Stomach (tissue), 9 donors: ENCODE data around the gene PDE4C. TPM values are rescaled to one million over a fixed set of nuclear protein-coding genes. Genes with fewer than 3 reads are reported as not detected.

Experiments used
- DNase-seq, 2 donors: peaks; one replicate each; pipeline versions ENCODE4 v3.0.0 to v3.0.0-alpha.2; 2013 to 2019
- H3K27ac ChIP-seq, 5 donors: fragments of 200-600 bp in 4 of 5; sonication (generic) in 4 of 5; one replicate each; pipeline ENCODE4 v1.5.1; 2013 to 2019; ENCODE audit warnings: mild to moderate bottlenecking in 1 of 5, moderate library complexity in 1 of 5
- H3K27me3 ChIP-seq, 3 donors: fragments of 200-600 bp; sonication (generic); one replicate each; pipeline ENCODE4 v1.5.1; 2017 to 2019; ENCODE audit warnings: mixed run types in 1 of 3
- H3K36me3 ChIP-seq, 4 donors: fragments of 200-600 bp; sonication (generic); 1 replicate in 3 of 4; 2 replicates in 1 of 4; pipeline ENCODE4 v1.5.1; 2016 to 2019
- H3K4me1 ChIP-seq, 4 donors: fragments of 200-600 bp; sonication (generic); one replicate each; pipeline ENCODE4 v1.5.1; 2016 to 2019
- H3K4me3 ChIP-seq, 4 donors: fragments of 200-600 bp; sonication (generic) in 3 of 4; one replicate each; pipeline ENCODE4 v1.5.1; 2016 to 2019; ENCODE audit warnings: mild to moderate bottlenecking in 1 of 4
- H3K9me3 ChIP-seq, 4 donors: fragments of 200-600 bp; sonication (generic); one replicate each; pipeline ENCODE4 v1.5.1; 2016 to 2019
- CTCF ChIP-seq, 7 experiments: fragments of 450-650 bp in 4 of 7; fragments of 200-600 bp in 3 of 7; sonication (generic) in 3 of 7; IDR thresholded peaks; one replicate each; pipeline ENCODE4 v1.5.1; 2016 to 2019; ENCODE audit warnings: antibody characterized with exemption in 7 of 7, control low read depth in 2 of 7, mild to moderate bottlenecking in 1 of 7
- EP300 ChIP-seq: sonication (generic); formaldehyde crosslinking; IDR thresholded peaks from one replicate; pipeline ENCODE4 v1.6.1; 2017; ENCODE audit warnings: antibody characterized with exemption
- POLR2A ChIP-seq, 4 donors: fragments of 450-650 bp; IDR thresholded peaks; one replicate each; pipeline ENCODE4 v1.6.1; 2016; ENCODE audit warnings: antibody characterized with exemption in 4 of 4, control low read depth in 2 of 4, mild to moderate bottlenecking in 1 of 4, moderate library complexity in 1 of 4
- POLR2AphosphoS5 ChIP-seq, 3 donors: sonication (generic); formaldehyde crosslinking; IDR thresholded peaks; one replicate each; pipeline ENCODE4 v1.6.1; 2016; ENCODE audit warnings: antibody characterized with exemption in 3 of 3
- WGBS, 5 donors: extraction: QIAGEN DNeasy Blood & Tissue Kit in 3 of 5; methylation state at CpG; one replicate each; pipeline versions ENCODE4 v1.1.5 to v1.1.7; 2013 to 2018; 5-methylcytosine and 5-hydroxymethylcytosine counted together
- intact Hi-C: fragments of 100-400 bp; cut with DNase I; formaldehyde crosslinking; loops from one replicate; pipeline ENCODE4 v1.15.1; 2023; ENCODE audit warnings: low total_unique reads
- polyA plus RNA-seq, 3 donors: library from polyadenylated mRNA; stranded (reverse); fragments of 200-250 nt; gene quantifications; one replicate each; pipeline ENCODE4 v1.2.3, GENCODE V29; 2013
- total RNA-seq, 5 donors: library from RNA; depleted of rRNA; stranded (reverse); fragments of >200 nt; gene quantifications; one replicate each; pipeline versions ENCODE4 v1.1.0 to v1.2.3, GENCODE V29; 2014 to 2016
- donor health status: healthy with polysubstance abuse.
- donor health status: Bipolar disorder and iron deficiency.
- donor health status: healthy.

PDE4C gene
- total and polyA plus RNA-seq, 8 donors = 0.87 to 25.4 (median 7.0) TPM; not detected in 2

- 2 to 14% (median 9%) methylated on average over 7 to 16 of the region's 16 CpGs for WGBS, 5 donors
- peaks cover 3 to 95% (median 51%) of the 10 kb centered on the region in 3 donors for H3K27me3 ChIP-seq
- H3K36me3 ChIP-seq = no peaks in the 10 kb centered on the region
- H3K27ac ChIP-seq = peak overlapping the region in 4 of 5 donors; percentile 7 to 58 (median 22)
- TF ChIP-seq POLR2A (IDR thresholded peaks at IDR 0.05) (no peak), CTCF (IDR thresholded peaks at IDR 0.05) (no peak), EP300 (no peak), POLR2AphosphoS5 (IDR thresholded peaks at IDR 0.05) (no peak)
- DNase-seq = no peak
- intact Hi-C loops = no loop called here
- no peaks in the 10 kb centered on the region for H3K9me3 ChIP-seq
- H3K4me1 ChIP-seq = peaks cover 10 to 35% (median 34%) of the 10 kb centered on the region in 4 donors
- H3K4me3 ChIP-seq = peak overlapping the region in 3 of 4 donors; percentile 38 to 46 (median 43)
Measured at GRCh38 chr19:18225355-18225701, 910 bp downstream of the PDE4C start.

- TF ChIP-seq CTCF (IDR thresholded peaks at IDR 0.05) (no peak), EP300 (no peak), POLR2AphosphoS5 (IDR thresholded peaks at IDR 0.05) (peak in 1 of 3 donors; percentile 50), POLR2A (IDR thresholded peaks at IDR 0.05) (no peak)
- peaks cover 3 to 95% (median 54%) of the 10 kb centered on the region in 3 donors for H3K27me3 ChIP-seq
- H3K9me3 ChIP-seq = no peaks in the 10 kb centered on the region
- H3K36me3 ChIP-seq = no peaks in the 10 kb centered on the region
- H3K4me1 ChIP-seq = peaks cover 10 to 35% (median 34%) of the 10 kb centered on the region in 4 donors
- peak; percentile 99 for DNase-seq
- intact Hi-C loops = no loop called here
- H3K4me3 ChIP-seq = peak overlapping the region; percentile 38 to 46 (median 44)
- H3K27ac ChIP-seq = peak overlapping the region in 3 of 5 donors; percentile 15 to 61 (median 31)
- WGBS, 5 donors = 1 to 4% (median 1%) methylated on average over 38 to 81 of the region's 81 CpGs
Measured at GRCh38 chr19:18224525-18225354, 1.5 kb downstream of the PDE4C start.

GRCh38 chr19:18223860-18224524 lies 2.2 kb downstream of the PDE4C start:
- TF ChIP-seq POLR2AphosphoS5 (IDR thresholded peaks at IDR 0.05) (no peak), EP300 (no peak), CTCF (IDR thresholded peaks at IDR 0.05) (no peak), POLR2A (IDR thresholded peaks at IDR 0.05) (no peak)
- Histone ChIP-seq H3K4me1 (peaks cover 10 to 35% (median 34%) of the 10 kb centered on the region in 4 donors), H3K27me3 (peaks cover 3 to 89% (median 51%) of the 10 kb centered on the region in 3 donors), H3K9me3 (no peaks in the 10 kb centered on the region), H3K4me3 (peak overlapping the region; percentile 38 to 46 (median 44)), H3K27ac (peak overlapping the region in 2 of 5 donors; percentile 31 to 61), H3K36me3 (no peaks in the 10 kb centered on the region)
- intact Hi-C loops = no loop called here
- WGBS, 5 donors = 6 to 7% (median 6%) methylated on average over 35 to 39 of the region's 39 CpGs
- peak in 1 of 2 donors; percentile 67 for DNase-seq

- intact Hi-C loops = no loop called here
Measured at GRCh38 chr19:18221815-18222725, 4.2 kb downstream of the PDE4C start.

More at GRCh38 chr19:18221815-18222725, 4.2 kb downstream of the PDE4C start:
- Histone ChIP-seq H3K4me3 (no peak overlapping the region), H3K36me3 (no peaks in the 10 kb centered on the region), H3K4me1 (peaks cover 10 to 35% (median 34%) of the 10 kb centered on the region in 4 donors), H3K27ac (no peak overlapping the region), H3K27me3 (peaks cover 3 to 70% (median 46%) of the 10 kb centered on the region in 3 donors), H3K9me3 (no peaks in the 10 kb centered on the region)
- WGBS, 5 donors = 80 to 90% (median 83%) methylated on average over 25 of the region's 25 CpGs
- TF ChIP-seq EP300 = no peak
- TF ChIP-seq CTCF (IDR thresholded peaks at IDR 0.05) = no peak
- no peak for TF ChIP-seq POLR2A (IDR thresholded peaks at IDR 0.05)
- TF ChIP-seq POLR2AphosphoS5 (IDR thresholded peaks at IDR 0.05) = no peak
- no peak for DNase-seq
